BLaER1 treated with 17β-estradiol and CSF1 and Interleukin-3, amounts not matched to agents 10 nM and 100 nM (cell line): ENCODE data around the gene OR6C6.
"Not testable (repeated sequence)": the region's sequence is repeated elsewhere in the genome, so short reads cannot be mapped to it uniquely, and the experiment has no call there.

Experiments used
- H3K27ac ChIP-seq, 11 experiments: shearing (Covaris generic); formaldehyde crosslinking; 2 replicates each; pipeline ENCODE4 v1.8.1; 2022
- H3K27me3 ChIP-seq, 11 experiments: shearing (Covaris generic); formaldehyde crosslinking; 2 replicates each; pipeline ENCODE4 v1.8.1; 2022
- H3K36me3 ChIP-seq, 11 experiments: shearing (Covaris generic); formaldehyde crosslinking; 2 replicates each; pipeline ENCODE4 v1.8.1; 2022
- H3K4me1 ChIP-seq, 10 experiments: shearing (Covaris generic); formaldehyde crosslinking; 2 replicates each; pipeline ENCODE4 v1.8.1; 2022
- H3K4me2 ChIP-seq, 11 experiments: shearing (Covaris generic); formaldehyde crosslinking; 2 replicates each; pipeline ENCODE4 v1.8.1; 2022
- H3K4me3 ChIP-seq, 10 experiments: shearing (Covaris generic); formaldehyde crosslinking; 2 replicates each; pipeline ENCODE4 v1.8.1; 2022
- H3K9ac ChIP-seq, 11 experiments: shearing (Covaris generic); formaldehyde crosslinking; 2 replicates each; pipeline ENCODE4 v1.8.1; 2022
- H3K9me3 ChIP-seq, 11 experiments: shearing (Covaris generic); formaldehyde crosslinking; replicated peaks in 1 of 11; 2 replicates each; pipeline ENCODE4 v1.8.1; 2022
- H4K20me1 ChIP-seq, 11 experiments: shearing (Covaris generic); formaldehyde crosslinking; 2 replicates each; pipeline ENCODE4 v1.8.1; 2022
- Cebpa-rat ChIP-seq, 11 experiments: shearing (Covaris generic); IDR thresholded peaks; 2 replicates each; pipeline ENCODE4 v1.8.1; 2022

The OR6C6 gene

GRCh38 chr12:55296469-55296868 is at the start of gene OR6C6:
Gene OR6C6, minus strand, starts transcription at chr12:55296569. Its CDS starts 1,337 bp downstream, at chr12:55295232.
- no peak within 1 kb of the TSS for H3K9ac ChIP-seq
- H3K4me2 ChIP-seq: no peak within 1 kb of the TSS
- no peaks in the 10 kb centered on the region for H3K27me3 ChIP-seq
- no peak within 1 kb of the TSS for H3K4me3 ChIP-seq
- no peaks in the 10 kb centered on the region for H3K4me1 ChIP-seq
- H3K36me3 ChIP-seq: no peaks in the 10 kb centered on the region
- no peak within 1 kb of the TSS for H3K27ac ChIP-seq
- H3K9me3 ChIP-seq: 0 out of 22 replicates have a peak, but pooled peaks cover 0 to 3% (median 0%) of the 10 kb centered on the region in 11 experiments
- no peak for TF ChIP-seq Cebpa-rat (IDR thresholded peaks at IDR 0.05)
- no peaks in the 10 kb centered on the region for H4K20me1 ChIP-seq

DNA sequence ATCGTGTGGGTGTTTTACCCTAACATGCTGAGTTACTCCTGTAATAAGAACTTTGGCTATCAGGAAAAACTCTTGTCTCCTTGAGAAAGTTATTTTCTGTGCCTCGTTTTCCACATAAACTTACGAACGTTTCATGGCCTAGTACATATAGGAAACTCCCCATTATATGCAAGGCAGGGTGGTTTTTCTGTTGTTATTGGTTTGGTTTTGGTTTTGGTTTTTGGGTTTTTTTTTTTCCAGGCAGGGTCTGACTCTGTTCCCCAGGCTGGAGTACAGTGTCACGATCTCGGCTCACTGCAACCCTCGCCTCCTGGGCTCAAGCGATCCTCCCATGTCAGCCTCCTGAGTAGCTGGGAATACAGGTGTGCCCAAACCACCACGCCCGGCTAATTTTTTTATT is 39.6 kb upstream of the OR6C6 start:
- Histone ChIP-seq H3K36me3 (no peaks in the 10 kb centered on the region), H3K9ac (no peak overlapping the region), H3K4me2 (no peak overlapping the region), H3K27me3 (no peaks in the 10 kb centered on the region), H3K4me3 (no peak overlapping the region), H3K9me3 (no peaks in the 10 kb centered on the region), H4K20me1 (no peaks in the 10 kb centered on the region), H3K4me1 (no peaks in the 10 kb centered on the region), H3K27ac (no peak overlapping the region)
- no peak for TF ChIP-seq Cebpa-rat (IDR thresholded peaks at IDR 0.05)

DNA sequence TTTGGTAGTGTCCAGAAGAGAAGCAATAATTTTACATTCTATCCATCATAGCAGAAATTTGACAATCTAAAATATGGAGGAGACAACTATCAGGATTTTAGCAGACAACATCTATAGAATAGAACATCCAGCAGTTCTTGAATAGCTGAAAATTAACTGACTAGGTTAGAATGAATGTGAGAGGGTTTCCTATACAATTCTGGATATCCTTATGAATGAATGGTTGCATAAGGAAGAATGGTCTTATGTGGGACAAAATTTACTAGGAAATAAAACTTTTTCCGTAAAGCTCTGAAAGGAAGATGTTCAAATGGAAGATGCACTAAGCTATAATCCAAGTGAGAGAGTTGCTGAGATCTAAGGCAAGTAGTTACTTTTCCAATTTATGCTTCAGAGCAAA is 34.1 kb upstream of the OR6C6 start, which contains the start of gene OR6C3:
Gene OR6C3 (plus strand): TSS at position 301 of the 400 bp plus-strand sequence. CDS start 955 bp downstream, outside the sequence.
- H3K36me3 ChIP-seq: no peaks in the 10 kb centered on the region
- no peak within 1 kb of the TSS for H3K9ac ChIP-seq
- TF ChIP-seq Cebpa-rat (IDR thresholded peaks at IDR 0.05): no peak
- H4K20me1 ChIP-seq: no peaks in the 10 kb centered on the region
- H3K9me3 ChIP-seq: no peaks in the 10 kb centered on the region
- no peak within 1 kb of the TSS for H3K27ac ChIP-seq
- no peaks in the 10 kb centered on the region for H3K27me3 ChIP-seq
- no peaks in the 10 kb centered on the region for H3K4me1 ChIP-seq
- H3K4me3 ChIP-seq: no peak within 1 kb of the TSS
- H3K4me2 ChIP-seq: no peak within 1 kb of the TSS

GRCh38 chr12:55325801-55326200 is 29.4 kb upstream of the OR6C6 start:
- H3K9ac ChIP-seq, H3K4me1 ChIP-seq, H3K27me3 ChIP-seq, H3K36me3 ChIP-seq, H3K27ac ChIP-seq, H3K4me2 ChIP-seq, H3K4me3 ChIP-seq, H3K9me3 ChIP-seq, H4K20me1 ChIP-seq: not testable (repeated sequence)

DNA sequence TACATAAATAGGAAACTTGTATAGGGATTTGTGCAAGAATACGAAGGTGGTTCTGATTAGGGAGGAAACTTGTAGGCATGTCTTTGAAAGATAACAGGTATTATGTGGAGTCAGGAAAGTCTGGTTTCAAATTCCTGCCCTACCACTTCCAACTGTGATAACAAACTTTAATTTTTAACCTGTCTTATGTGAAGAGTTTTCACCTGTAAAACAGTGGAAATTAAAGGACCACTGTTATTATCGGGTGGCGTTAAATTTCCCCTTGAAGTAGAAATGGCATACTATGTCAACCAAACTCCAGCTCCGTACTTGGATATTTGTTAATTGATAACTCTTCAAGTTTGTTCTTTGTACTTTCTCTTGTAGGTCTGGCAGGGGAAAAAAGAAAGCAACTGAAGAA is 23.8 kb upstream of the OR6C6 start:
- Histone ChIP-seq H3K36me3 (no peaks in the 10 kb centered on the region), H3K27me3 (no peaks in the 10 kb centered on the region), H3K9me3 (no peaks in the 10 kb centered on the region), H3K4me2 (no peak overlapping the region), H3K27ac (no peak overlapping the region), H3K4me1 (no peaks in the 10 kb centered on the region), H3K4me3 (no peak overlapping the region), H4K20me1 (no peaks in the 10 kb centered on the region), H3K9ac (no peak overlapping the region)
- TF ChIP-seq Cebpa-rat (IDR thresholded peaks at IDR 0.05): no peak

GRCh38 chr12:55314043-55314442 is 17.7 kb upstream of the OR6C6 start, which contains the start of gene OR6C1:
Gene OR6C1, plus strand, starts transcription at chr12:55314343. Its CDS starts 6,257 bp downstream, at chr12:55320600.
- no peaks in the 10 kb centered on the region for H3K4me1 ChIP-seq
- no peak within 1 kb of the TSS for H3K27ac ChIP-seq
- no peak within 1 kb of the TSS for H3K4me2 ChIP-seq
- no peaks in the 10 kb centered on the region for H3K27me3 ChIP-seq
- H4K20me1 ChIP-seq: no peaks in the 10 kb centered on the region
- no peak for TF ChIP-seq Cebpa-rat (IDR thresholded peaks at IDR 0.05)
- H3K9me3 ChIP-seq: no peaks in the 10 kb centered on the region
- H3K9ac ChIP-seq: no peak within 1 kb of the TSS
- no peaks in the 10 kb centered on the region for H3K36me3 ChIP-seq
- H3K4me3 ChIP-seq: no peak within 1 kb of the TSS

DNA sequence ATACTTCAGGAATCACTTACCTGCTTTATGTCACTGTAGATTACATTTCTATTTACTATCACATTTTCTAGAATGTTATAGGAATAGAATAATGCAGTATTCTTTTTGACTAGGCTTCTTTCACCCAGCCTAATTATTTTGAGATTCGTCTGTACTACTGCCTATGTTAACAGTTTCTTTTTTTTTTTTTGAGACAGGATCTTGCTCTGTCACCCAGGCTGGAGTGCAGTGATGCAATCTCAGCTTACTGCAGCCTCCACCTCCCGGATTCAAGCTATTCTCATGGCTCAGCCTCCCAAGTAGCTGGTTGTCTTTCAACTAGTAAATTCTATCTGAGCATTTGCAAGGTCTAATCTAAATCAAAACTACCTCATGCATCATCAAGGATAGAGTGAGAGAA is 6.4 kb downstream of the OR6C6 start:
- no peaks in the 10 kb centered on the region for H3K36me3 ChIP-seq
- no peak overlapping the region for H3K27ac ChIP-seq
- H3K4me3 ChIP-seq: no peak overlapping the region
- H3K4me2 ChIP-seq: no peak overlapping the region
- no peaks in the 10 kb centered on the region for H3K9me3 ChIP-seq
- no peaks in the 10 kb centered on the region for H3K4me1 ChIP-seq
- H4K20me1 ChIP-seq: no peaks in the 10 kb centered on the region
- H3K27me3 ChIP-seq: no peaks in the 10 kb centered on the region
- TF ChIP-seq Cebpa-rat (IDR thresholded peaks at IDR 0.05): no peak
- no peak overlapping the region for H3K9ac ChIP-seq

- Histone ChIP-seq H3K4me2 (no peak overlapping the region), H4K20me1 (no peaks in the 10 kb centered on the region)
- TF ChIP-seq Cebpa-rat (IDR thresholded peaks at IDR 0.05): no peak
These were observed 15.4 kb downstream of the OR6C6 start for GRCh38 chr12:55280991-55281390.

DNA sequence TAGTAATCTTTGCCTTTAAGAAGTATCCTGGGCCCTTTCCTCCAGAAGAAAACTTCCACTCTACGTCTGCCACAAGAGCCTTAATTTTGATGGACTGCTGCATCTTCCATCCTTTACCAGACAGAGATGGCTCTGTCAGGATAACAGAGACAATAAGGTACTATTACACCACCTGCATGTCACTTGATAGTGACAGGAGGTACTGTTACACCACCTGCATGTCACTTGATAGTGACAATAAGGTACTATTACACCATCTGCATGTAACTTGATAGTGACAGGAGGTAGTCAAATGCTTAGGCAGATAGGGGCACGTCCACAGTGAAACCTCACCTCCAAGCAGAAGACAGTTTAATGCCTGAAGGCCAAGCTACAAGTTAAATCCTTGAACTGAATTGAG is 38.1 kb downstream of the OR6C6 start:
- H3K4me2 ChIP-seq: no peak overlapping the region

More at GRCh38 chr12:55280991-55281390, 15.4 kb downstream of the OR6C6 start:
- Histone ChIP-seq H3K4me1 (no peaks in the 10 kb centered on the region), H3K9me3 (peaks cover 0 to 7% (median 4%) of the 10 kb centered on the region in 11 experiments; a peak in 5 of 22 replicates), H3K27ac (no peak overlapping the region), H3K36me3 (no peaks in the 10 kb centered on the region), H3K9ac (no peak overlapping the region), H3K4me3 (no peak overlapping the region), H3K27me3 (no peaks in the 10 kb centered on the region)

GRCh38 chr12:55256831-55257230 is 39.5 kb downstream of the OR6C6 start:
- Histone ChIP-seq H3K27me3 (no peaks in the 10 kb centered on the region), H3K9ac (no peak overlapping the region), H3K4me3 (no peak overlapping the region), H3K4me2 (no peak overlapping the region), H3K36me3 (no peaks in the 10 kb centered on the region), H4K20me1 (no peaks in the 10 kb centered on the region), H3K9me3 (no peaks in the 10 kb centered on the region), H3K4me1 (no peaks in the 10 kb centered on the region), H3K27ac (no peak overlapping the region)
- no peak for TF ChIP-seq Cebpa-rat (IDR thresholded peaks at IDR 0.05)

More for the DNA sequence above, 38.1 kb downstream of the OR6C6 start:
- Histone ChIP-seq H4K20me1 (no peaks in the 10 kb centered on the region), H3K27ac (no peak overlapping the region), H3K9ac (no peak overlapping the region), H3K27me3 (no peaks in the 10 kb centered on the region), H3K4me3 (no peak overlapping the region), H3K4me1 (no peaks in the 10 kb centered on the region), H3K36me3 (no peaks in the 10 kb centered on the region), H3K9me3 (no peaks in the 10 kb centered on the region)
- TF ChIP-seq Cebpa-rat (IDR thresholded peaks at IDR 0.05): no peak
